Thyroid gland (tissue), 4 donors: Measurements from ENCODE around the gene SLC12A1.

Experiments used
- POLR2A ChIP-seq, 2 donors: fragments of 450-650 bp; IDR thresholded peaks; one replicate each; pipeline ENCODE4 v1.6.1; 2017; ENCODE audit warnings: antibody characterized with exemption in 2 of 2, mild to moderate bottlenecking in 2 of 2, moderate library complexity in 1 of 2
- TF ChIP-seq, protein P1 (sequence below), 6 experiments: fragments of 200-600 bp in 3 of 6; fragments of 450-650 bp in 3 of 6; sonication (generic) in 3 of 6; IDR thresholded peaks; one replicate each; pipeline ENCODE4 v1.5.1; 2016 to 2019; ENCODE audit warnings: antibody characterized with exemption in 6 of 6, mild to moderate bottlenecking in 2 of 6, inconsistent platforms in 1 of 6, moderate library complexity in 1 of 6

- no peak for TF ChIP-seq POLR2A (IDR thresholded peaks at IDR 0.05)
- TF ChIP-seq, protein P1, sequence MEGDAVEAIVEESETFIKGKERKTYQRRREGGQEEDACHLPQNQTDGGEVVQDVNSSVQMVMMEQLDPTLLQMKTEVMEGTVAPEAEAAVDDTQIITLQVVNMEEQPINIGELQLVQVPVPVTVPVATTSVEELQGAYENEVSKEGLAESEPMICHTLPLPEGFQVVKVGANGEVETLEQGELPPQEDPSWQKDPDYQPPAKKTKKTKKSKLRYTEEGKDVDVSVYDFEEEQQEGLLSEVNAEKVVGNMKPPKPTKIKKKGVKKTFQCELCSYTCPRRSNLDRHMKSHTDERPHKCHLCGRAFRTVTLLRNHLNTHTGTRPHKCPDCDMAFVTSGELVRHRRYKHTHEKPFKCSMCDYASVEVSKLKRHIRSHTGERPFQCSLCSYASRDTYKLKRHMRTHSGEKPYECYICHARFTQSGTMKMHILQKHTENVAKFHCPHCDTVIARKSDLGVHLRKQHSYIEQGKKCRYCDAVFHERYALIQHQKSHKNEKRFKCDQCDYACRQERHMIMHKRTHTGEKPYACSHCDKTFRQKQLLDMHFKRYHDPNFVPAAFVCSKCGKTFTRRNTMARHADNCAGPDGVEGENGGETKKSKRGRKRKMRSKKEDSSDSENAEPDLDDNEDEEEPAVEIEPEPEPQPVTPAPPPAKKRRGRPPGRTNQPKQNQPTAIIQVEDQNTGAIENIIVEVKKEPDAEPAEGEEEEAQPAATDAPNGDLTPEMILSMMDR (IDR thresholded peaks at IDR 0.05), result no peak
These were observed 93.9 kb downstream of the SLC12A1 start for GRCh38 chr15:48300038-48300437.
